ENCODE results near the gene CEACAM18. TPM values are rescaled to one million over a fixed set of nuclear protein-coding genes. Genes with fewer than 3 reads are reported as not detected.

CEACAM18 gene
- polyA plus RNA-seq, 1 of the 3 experiments (the other 2 are of a cell fraction): not detected

DNA sequence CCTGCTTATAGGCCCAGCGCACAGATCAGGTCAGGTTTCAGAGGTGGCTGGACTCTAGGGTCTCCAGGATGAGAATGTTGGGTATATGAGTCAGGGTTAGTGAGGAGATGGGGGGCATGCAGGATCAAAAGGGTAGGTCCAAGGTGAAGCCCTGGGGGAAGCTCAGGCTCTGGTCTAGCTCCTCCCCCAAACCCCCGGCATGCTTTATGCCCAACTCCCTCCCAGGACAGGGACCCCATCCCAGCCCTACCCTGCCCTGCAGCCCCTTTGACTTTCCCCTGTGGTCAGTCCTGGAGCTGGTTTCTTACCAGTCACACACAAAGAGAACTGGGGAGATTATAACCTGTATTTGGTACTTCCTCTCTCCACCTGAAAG lies 9.8 kb upstream of the CEACAM18 start:
- CTCF ChIA-PET: interaction anchor here (0.7 to 3.4 kb wide), 5 partner anchors 46 to 193 kb away, joined by 3 to 16 read pairs (median 5); no protein-coding TSS in a partner anchor
- TF ChIP-seq GABPA (IDR thresholded peaks at IDR 0.05; ENCODE audit: low read depth): no peak
- no peak for TF ChIP-seq JUND (IDR thresholded peaks at IDR 0.05)
- H3K4me2 ChIP-seq: no peak overlapping the region
- H4K20me1 ChIP-seq (ENCODE audit: insufficient read depth): no peaks in the 10 kb centered on the region
- H3K27me3 ChIP-seq (ENCODE audit: insufficient read depth): peaks cover 15% of the 10 kb centered on the region; the same call in 1 of the 2 replicates
- WGBS (ENCODE audit: low lambda C conversion rate): 15% methylated on average over 2 of the region's 2 CpGs
- POLR2A ChIA-PET: no interaction called here
- no peak overlapping the region for H3K4me3 ChIP-seq (ENCODE audit: low read depth in 2 of 2, low read length in 1 of 2)
- no peaks in the 10 kb centered on the region for H3K9me3 ChIP-seq
- H3K27ac ChIP-seq (ENCODE audit: low read depth in 2 of 2, low read length in 1 of 2): no peak overlapping the region
- no peaks in the 10 kb centered on the region for H3K9me2 ChIP-seq
- H3K4me1 ChIP-seq (ENCODE audit: control insufficient read depth in 1 of 2, insufficient read depth in 2 of 2, low read depth in 1 of 2, low read length in 1 of 2): no peaks in the 10 kb centered on the region
- H3K36me3 ChIP-seq (replicated peaks in 1 of 2; ENCODE audit: control insufficient read depth in 1 of 2, insufficient read depth in 2 of 2, low read length in 1 of 2): no peaks in the 10 kb centered on the region
- no peaks in the 10 kb centered on the region for H3F3A ChIP-seq (replicated peaks; ENCODE audit: insufficient read depth)
- H3K79me2 ChIP-seq (ENCODE audit: insufficient read depth): no peaks in the 10 kb centered on the region
- DNase-seq: no peak
- no peak overlapping the region for H2AFZ ChIP-seq (ENCODE audit: low read depth)
- H3K9ac ChIP-seq: no peak overlapping the region

DNA sequence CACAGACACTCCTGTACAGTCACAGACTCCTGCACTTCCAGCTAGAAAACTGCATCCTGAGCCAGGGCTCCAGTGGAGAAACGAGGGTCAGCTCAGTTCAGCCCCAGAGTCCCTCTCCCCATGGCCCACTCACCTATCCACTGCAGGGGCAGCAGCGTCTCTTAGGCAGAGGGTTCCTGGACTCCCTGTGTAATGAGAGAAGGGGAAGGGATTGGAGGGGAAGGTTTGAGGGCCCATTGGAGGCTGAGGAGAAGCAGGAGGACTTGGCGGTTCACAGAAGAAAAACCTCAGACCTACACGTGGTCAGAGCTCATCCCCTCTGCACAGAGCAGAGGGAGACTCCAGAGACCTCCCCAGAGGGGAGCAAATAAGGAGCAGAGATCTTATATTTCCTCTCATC lies 9.2 kb upstream of the CEACAM18 start:
- Histone ChIP-seq H3K4me2 (no peak overlapping the region), H3K27me3 (ENCODE audit: insufficient read depth) (peaks cover 18% of the 10 kb centered on the region; the same call in 1 of the 2 replicates), H3K27ac (ENCODE audit: low read depth in 2 of 2, low read length in 1 of 2) (no peak overlapping the region), H3K79me2 (ENCODE audit: insufficient read depth) (no peaks in the 10 kb centered on the region), H4K20me1 (ENCODE audit: insufficient read depth) (no peaks in the 10 kb centered on the region), H3K9me2 (no peaks in the 10 kb centered on the region), H3K4me1 (ENCODE audit: control insufficient read depth in 1 of 2, insufficient read depth in 2 of 2, low read depth in 1 of 2, low read length in 1 of 2) (no peaks in the 10 kb centered on the region), H3K9me3 (no peaks in the 10 kb centered on the region), H3F3A (replicated peaks; ENCODE audit: insufficient read depth) (no peaks in the 10 kb centered on the region), H3K36me3 (replicated peaks in 1 of 2; ENCODE audit: control insufficient read depth in 1 of 2, insufficient read depth in 2 of 2, low read length in 1 of 2) (no peaks in the 10 kb centered on the region), H3K4me3 (ENCODE audit: low read depth in 2 of 2, low read length in 1 of 2) (no peak overlapping the region), H2AFZ (ENCODE audit: low read depth) (no peak overlapping the region), H3K9ac (no peak overlapping the region)
- no peak for TF ChIP-seq GABPA (IDR thresholded peaks at IDR 0.05; ENCODE audit: low read depth)
- no peak for TF ChIP-seq TCF12 (IDR thresholded peaks at IDR 0.05)
- no peak for TF ChIP-seq RAD21 (IDR thresholded peaks at IDR 0.05; ENCODE audit: low read length)
- TF ChIP-seq, protein P1, sequence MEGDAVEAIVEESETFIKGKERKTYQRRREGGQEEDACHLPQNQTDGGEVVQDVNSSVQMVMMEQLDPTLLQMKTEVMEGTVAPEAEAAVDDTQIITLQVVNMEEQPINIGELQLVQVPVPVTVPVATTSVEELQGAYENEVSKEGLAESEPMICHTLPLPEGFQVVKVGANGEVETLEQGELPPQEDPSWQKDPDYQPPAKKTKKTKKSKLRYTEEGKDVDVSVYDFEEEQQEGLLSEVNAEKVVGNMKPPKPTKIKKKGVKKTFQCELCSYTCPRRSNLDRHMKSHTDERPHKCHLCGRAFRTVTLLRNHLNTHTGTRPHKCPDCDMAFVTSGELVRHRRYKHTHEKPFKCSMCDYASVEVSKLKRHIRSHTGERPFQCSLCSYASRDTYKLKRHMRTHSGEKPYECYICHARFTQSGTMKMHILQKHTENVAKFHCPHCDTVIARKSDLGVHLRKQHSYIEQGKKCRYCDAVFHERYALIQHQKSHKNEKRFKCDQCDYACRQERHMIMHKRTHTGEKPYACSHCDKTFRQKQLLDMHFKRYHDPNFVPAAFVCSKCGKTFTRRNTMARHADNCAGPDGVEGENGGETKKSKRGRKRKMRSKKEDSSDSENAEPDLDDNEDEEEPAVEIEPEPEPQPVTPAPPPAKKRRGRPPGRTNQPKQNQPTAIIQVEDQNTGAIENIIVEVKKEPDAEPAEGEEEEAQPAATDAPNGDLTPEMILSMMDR (IDR thresholded peaks at IDR 0.05): no peak
- no peak for TF ChIP-seq CHD2 (IDR thresholded peaks at IDR 0.05; ENCODE audit: low read length, partially characterized antibody)
- no peak for TF ChIP-seq FOSL2 (IDR thresholded peaks at IDR 0.05; ENCODE audit: borderline replicate concordance, low read depth)
- no peak for TF ChIP-seq YY1 (IDR thresholded peaks at IDR 0.05; ENCODE audit: low read depth)
- no peak for TF ChIP-seq JUND (IDR thresholded peaks at IDR 0.05)
- CTCF ChIA-PET: interaction anchor here (0.5 to 3.4 kb wide), 6 partner anchors 9 to 365 kb away, joined by 3 to 16 read pairs (median 4); no protein-coding TSS in a partner anchor
- 6% methylated on average over 4 of the region's 4 CpGs for WGBS (ENCODE audit: low lambda C conversion rate)
- POLR2A ChIA-PET: no interaction called here
- no peak for DNase-seq

DNA sequence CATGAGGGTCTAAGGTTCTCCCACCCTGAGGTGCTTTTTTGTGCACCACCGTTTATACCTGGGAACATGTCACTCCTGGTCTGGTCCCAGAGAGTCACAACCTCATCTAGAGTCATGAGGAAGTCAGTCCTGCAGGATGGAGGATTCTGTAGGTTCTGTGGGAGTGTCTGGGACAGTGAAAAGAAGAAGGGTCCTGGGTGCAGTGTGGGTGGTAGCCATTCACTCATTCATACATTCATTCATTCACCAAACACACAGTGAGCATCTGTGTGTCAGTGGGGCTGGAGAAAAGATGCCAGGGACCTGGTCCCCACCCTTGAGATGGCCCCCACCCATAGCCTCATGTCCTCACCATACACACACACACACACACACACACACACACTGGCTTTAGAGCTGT lies 8.7 kb upstream of the CEACAM18 start:
- 0% methylated on average over 1 of the region's 1 CpG for WGBS (ENCODE audit: low lambda C conversion rate)
- CTCF ChIA-PET: interaction anchor here (0.5 to 3.4 kb wide), 5 partner anchors 9 to 364 kb away, joined by 3 to 16 read pairs (median 5); no protein-coding TSS in a partner anchor
- no peaks in the 10 kb centered on the region for H3F3A ChIP-seq (replicated peaks; ENCODE audit: insufficient read depth)
- no peak overlapping the region for H3K9ac ChIP-seq
- H2AFZ ChIP-seq (ENCODE audit: low read depth): no peak overlapping the region
- H3K4me2 ChIP-seq: no peak overlapping the region
- TF ChIP-seq, protein P2, sequence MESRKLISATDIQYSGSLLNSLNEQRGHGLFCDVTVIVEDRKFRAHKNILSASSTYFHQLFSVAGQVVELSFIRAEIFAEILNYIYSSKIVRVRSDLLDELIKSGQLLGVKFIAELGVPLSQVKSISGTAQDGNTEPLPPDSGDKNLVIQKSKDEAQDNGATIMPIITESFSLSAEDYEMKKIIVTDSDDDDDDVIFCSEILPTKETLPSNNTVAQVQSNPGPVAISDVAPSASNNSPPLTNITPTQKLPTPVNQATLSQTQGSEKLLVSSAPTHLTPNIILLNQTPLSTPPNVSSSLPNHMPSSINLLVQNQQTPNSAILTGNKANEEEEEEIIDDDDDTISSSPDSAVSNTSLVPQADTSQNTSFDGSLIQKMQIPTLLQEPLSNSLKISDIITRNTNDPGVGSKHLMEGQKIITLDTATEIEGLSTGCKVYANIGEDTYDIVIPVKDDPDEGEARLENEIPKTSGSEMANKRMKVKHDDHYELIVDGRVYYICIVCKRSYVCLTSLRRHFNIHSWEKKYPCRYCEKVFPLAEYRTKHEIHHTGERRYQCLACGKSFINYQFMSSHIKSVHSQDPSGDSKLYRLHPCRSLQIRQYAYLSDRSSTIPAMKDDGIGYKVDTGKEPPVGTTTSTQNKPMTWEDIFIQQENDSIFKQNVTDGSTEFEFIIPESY (IDR thresholded peaks at IDR 0.05; ENCODE audit: borderline replicate concordance, low read depth): no peak
- TF ChIP-seq, protein P1 (IDR thresholded peaks at IDR 0.05): no peak
- TF ChIP-seq JUND (IDR thresholded peaks at IDR 0.05) (no peak), SMC3 (IDR thresholded peaks at IDR 0.05; ENCODE audit: low read depth, low read length) (no peak), FOXM1 (IDR thresholded peaks at IDR 0.05; ENCODE audit: low read depth) (no peak), MXI1 (IDR thresholded peaks at IDR 0.05; ENCODE audit: low read depth, low read length) (no peak), EZH2phosphoT487 (IDR thresholded peaks at IDR 0.05; ENCODE audit: borderline replicate concordance, low read depth) (no peak), TEAD4 (IDR thresholded peaks at IDR 0.05; ENCODE audit: borderline replicate concordance, insufficient read depth) (no peak), GATA2 (CRISPR knock-in tag; IDR thresholded peaks at IDR 0.05) (no peak), GABPA (IDR thresholded peaks at IDR 0.05; ENCODE audit: low read depth) (no peak), TCF12 (IDR thresholded peaks at IDR 0.05) (no peak), RCOR1 (IDR thresholded peaks at IDR 0.05; ENCODE audit: low read length) (no peak)
- H3K27ac ChIP-seq (ENCODE audit: low read depth in 2 of 2, low read length in 1 of 2): no peak overlapping the region
- H3K4me3 ChIP-seq (ENCODE audit: low read depth in 2 of 2, low read length in 1 of 2): no peak overlapping the region
- no peaks in the 10 kb centered on the region for H3K9me2 ChIP-seq
- H3K27me3 ChIP-seq (ENCODE audit: insufficient read depth): peaks cover 18% of the 10 kb centered on the region; the same call in 1 of the 2 replicates
- POLR2A ChIA-PET: no interaction called here
- no peaks in the 10 kb centered on the region for H3K79me2 ChIP-seq (ENCODE audit: insufficient read depth)
- H4K20me1 ChIP-seq (ENCODE audit: insufficient read depth): no peaks in the 10 kb centered on the region
- no peaks in the 10 kb centered on the region for H3K36me3 ChIP-seq (replicated peaks in 1 of 2; ENCODE audit: control insufficient read depth in 1 of 2, insufficient read depth in 2 of 2, low read length in 1 of 2)
- DNase-seq: no peak
- H3K9me3 ChIP-seq: no peaks in the 10 kb centered on the region
- H3K4me1 ChIP-seq (ENCODE audit: control insufficient read depth in 1 of 2, insufficient read depth in 2 of 2, low read depth in 1 of 2, low read length in 1 of 2): no peaks in the 10 kb centered on the region

Measured in SK-N-SH (cell line).